Neural cell (in vitro differentiated cells): Measurements from ENCODE around the gene PDE4D. TPM values are rescaled to one million over a fixed set of nuclear protein-coding genes. Genes with fewer than 3 reads are reported as not detected.
A peak's percentile ranks its signal among the peaks of the same experiment; 100 is the strongest.

ENCODE experiments used
- H2AFZ ChIP-seq: fragments of 200-600, 300-800 bp; sonication (generic), shearing (Covaris generic); 2 replicates; pipeline ENCODE4 v1.6.0; 2014; ENCODE audit warnings: low read depth, mild to moderate bottlenecking, antibody characterized with exemption, low read length, moderate library complexity
- H3F3A ChIP-seq: fragments of 200-600 bp; shearing (Covaris generic); 2 replicates; pipeline ENCODE4 v1.6.1; 2016; ENCODE audit warnings: mild to moderate bottlenecking, moderate library complexity, mixed read lengths, antibody characterized with exemption, low read length; ENCODE audit not compliant: insufficient read depth, poor library complexity, severe bottlenecking
- H3K27ac ChIP-seq: fragments of 200-600, 300-800 bp; sonication (generic), shearing (Covaris generic); 2 replicates; pipeline ENCODE4 v1.5.1; 2014; ENCODE audit warnings: mild to moderate bottlenecking, low read length, moderate library complexity
- H3K27me3 ChIP-seq: fragments of 300-800, 200-600 bp; sonication (generic), shearing (Covaris generic); 2 replicates; pipeline ENCODE4 v1.6.0; 2014; ENCODE audit warnings: mild to moderate bottlenecking, low read depth, low read length, moderate library complexity; ENCODE audit not compliant: insufficient read depth
- H3K36me3 ChIP-seq: fragments of 300-800, 200-600 bp; sonication (generic), shearing (Covaris generic); 2 replicates; pipeline ENCODE4 v1.5.1; 2014; ENCODE audit warnings: mild to moderate bottlenecking, antibody characterized with exemption, low read length, moderate library complexity; ENCODE audit not compliant: insufficient read depth
- H3K4me2 ChIP-seq: fragments of 300-800, 200-600 bp; sonication (generic), shearing (Covaris generic); 2 replicates; pipeline ENCODE4 v1.6.0; 2014; ENCODE audit warnings: mild to moderate bottlenecking, low read length
- H3K4me3 ChIP-seq: fragments of 300-800, 200-600 bp; sonication (generic), shearing (Covaris generic); 2 replicates; pipeline ENCODE4 v1.5.1; 2014; ENCODE audit warnings: mild to moderate bottlenecking, low read length, moderate library complexity
- H3K79me2 ChIP-seq: fragments of 200-600 bp; shearing (Covaris generic); replicated peaks from 2 replicates; pipeline ENCODE4 v1.6.0; 2014; ENCODE audit warnings: mild to moderate bottlenecking, low read length, moderate library complexity; ENCODE audit not compliant: insufficient read depth
- H3K9ac ChIP-seq: fragments of 300-800, 200-600 bp; sonication (generic), shearing (Covaris generic); 2 replicates; pipeline ENCODE4 v1.6.1; 2016; ENCODE audit warnings: mild to moderate bottlenecking, low read length, mixed read lengths
- H3K9me2 ChIP-seq: fragments of 200-600 bp; shearing (Covaris generic); 2 replicates; pipeline ENCODE4 v1.6.1; 2016; ENCODE audit warnings: mild to moderate bottlenecking, low read length, mixed read lengths; ENCODE audit not compliant: insufficient read depth
- H3K9me3 ChIP-seq: fragments of 200-600, 300-800 bp; sonication (generic), shearing (Covaris generic); 2 replicates; pipeline ENCODE4 v1.6.1; 2016; ENCODE audit warnings: mild to moderate bottlenecking, mixed run types, low read length, moderate library complexity, mixed read lengths
- H4K20me1 ChIP-seq: fragments of 200-600 bp; shearing (Covaris generic); 2 replicates; pipeline ENCODE4 v1.6.1; 2016; ENCODE audit warnings: mild to moderate bottlenecking, mixed run types; ENCODE audit not compliant: insufficient read depth
- CTCF ChIP-seq: fragments of 450-650 bp; IDR thresholded peaks from 2 replicates; pipeline ENCODE4 v1.5.1; 2014; ENCODE audit warnings: antibody characterized with exemption, mild to moderate bottlenecking, moderate library complexity; ENCODE audit not compliant: poor library complexity, severe bottlenecking
- EP300 ChIP-seq: fragments of 450-650 bp; conservative IDR thresholded peaks from 2 replicates; pipeline ENCODE4 v1.6.1; 2014; ENCODE audit warnings: antibody characterized with exemption, mild to moderate bottlenecking, moderate library complexity; ENCODE audit not compliant: poor library complexity, severe bottlenecking
- EZH2 ChIP-seq: fragments of 200-600, 300-800 bp; shearing (Covaris generic), sonication (generic); IDR thresholded peaks from 2 replicates; pipeline ENCODE4 v1.6.1; 2014; ENCODE audit warnings: antibody characterized with exemption, low read length, borderline replicate concordance, mild to moderate bottlenecking; ENCODE audit not compliant: insufficient read depth, poor library complexity, severe bottlenecking
- MXI1 ChIP-seq: fragments of 450-650 bp; conservative IDR thresholded peaks from 2 replicates; pipeline ENCODE4 v1.6.1; 2014; ENCODE audit warnings: antibody characterized with exemption, mild to moderate bottlenecking; ENCODE audit not compliant: poor library complexity, severe bottlenecking
- POLR2AphosphoS5 ChIP-seq: IDR thresholded peaks from 2 replicates; pipeline ENCODE4 v1.6.1; 2012
- RAD21 ChIP-seq: fragments of 450-650 bp; conservative IDR thresholded peaks from 2 replicates; pipeline ENCODE4 v1.6.1; 2014; ENCODE audit warnings: antibody characterized with exemption, mild to moderate bottlenecking, moderate library complexity
- SMC3 ChIP-seq: fragments of 450-650 bp; conservative IDR thresholded peaks from 2 replicates; pipeline ENCODE4 v1.6.1; 2014; ENCODE audit warnings: antibody characterized with exemption, mild to moderate bottlenecking, moderate library complexity; ENCODE audit not compliant: poor library complexity
- TAF1 ChIP-seq: IDR thresholded peaks from 2 replicates; pipeline ENCODE4 v1.6.1; 2012; ENCODE audit warnings: low read depth
- polyA plus RNA-seq: library from polyadenylated mRNA; depleted of rRNA; stranded (reverse); fragments of >200 nt; gene quantifications from 2 replicates; pipeline ENCODE4 v1.2.3, GENCODE V29; 2014
- TF ChIP-seq, protein P1 (sequence below): IDR thresholded peaks from 2 replicates; pipeline ENCODE4 v1.6.1; 2012; ENCODE audit warnings: borderline replicate concordance

PDE4D gene
- polyA plus RNA-seq, 1 donor from 2014 or later: 42.8 TPM

DNA sequence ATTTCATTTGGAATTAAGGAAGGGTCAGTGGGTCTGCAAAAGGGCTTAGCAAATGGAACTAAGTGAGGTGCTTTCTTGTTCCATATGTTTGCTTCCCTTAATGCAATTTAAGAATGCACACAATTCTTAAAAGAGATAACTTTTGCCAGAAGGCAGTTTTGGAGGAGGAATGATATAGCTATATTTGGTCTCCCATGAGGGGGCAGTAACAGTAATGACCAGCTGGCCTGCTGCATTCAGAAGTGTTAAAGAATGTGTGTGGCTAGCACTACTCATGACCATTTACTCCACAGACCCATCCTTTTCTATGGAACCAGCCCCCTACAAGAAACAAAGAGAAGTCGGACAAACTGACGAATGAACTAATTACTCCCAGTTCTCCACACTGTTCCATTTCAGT is 671.8 kb downstream of the PDE4D start:
- Histone ChIP-seq H3K4me2 (no peak overlapping the region), H3K79me2 (no peaks in the 10 kb centered on the region), H4K20me1 (no peaks in the 10 kb centered on the region), H3K9ac (no peak overlapping the region), H3K4me3 (no peak overlapping the region), H3K36me3 (no peaks in the 10 kb centered on the region), H3K9me2 (no peaks in the 10 kb centered on the region), H3F3A (no peaks in the 10 kb centered on the region), H3K27me3 (no peaks in the 10 kb centered on the region), H2AFZ (no peak overlapping the region), H3K9me3 (peaks cover 4% of the 10 kb centered on the region), H3K27ac (no peak overlapping the region)
- TF ChIP-seq EZH2 (no peak), RAD21 (no peak), SMC3 (no peak), POLR2AphosphoS5 (no peak), MXI1 (no peak), EP300 (no peak), TAF1 (no peak), CTCF (no peak)
- TF ChIP-seq, protein P1, sequence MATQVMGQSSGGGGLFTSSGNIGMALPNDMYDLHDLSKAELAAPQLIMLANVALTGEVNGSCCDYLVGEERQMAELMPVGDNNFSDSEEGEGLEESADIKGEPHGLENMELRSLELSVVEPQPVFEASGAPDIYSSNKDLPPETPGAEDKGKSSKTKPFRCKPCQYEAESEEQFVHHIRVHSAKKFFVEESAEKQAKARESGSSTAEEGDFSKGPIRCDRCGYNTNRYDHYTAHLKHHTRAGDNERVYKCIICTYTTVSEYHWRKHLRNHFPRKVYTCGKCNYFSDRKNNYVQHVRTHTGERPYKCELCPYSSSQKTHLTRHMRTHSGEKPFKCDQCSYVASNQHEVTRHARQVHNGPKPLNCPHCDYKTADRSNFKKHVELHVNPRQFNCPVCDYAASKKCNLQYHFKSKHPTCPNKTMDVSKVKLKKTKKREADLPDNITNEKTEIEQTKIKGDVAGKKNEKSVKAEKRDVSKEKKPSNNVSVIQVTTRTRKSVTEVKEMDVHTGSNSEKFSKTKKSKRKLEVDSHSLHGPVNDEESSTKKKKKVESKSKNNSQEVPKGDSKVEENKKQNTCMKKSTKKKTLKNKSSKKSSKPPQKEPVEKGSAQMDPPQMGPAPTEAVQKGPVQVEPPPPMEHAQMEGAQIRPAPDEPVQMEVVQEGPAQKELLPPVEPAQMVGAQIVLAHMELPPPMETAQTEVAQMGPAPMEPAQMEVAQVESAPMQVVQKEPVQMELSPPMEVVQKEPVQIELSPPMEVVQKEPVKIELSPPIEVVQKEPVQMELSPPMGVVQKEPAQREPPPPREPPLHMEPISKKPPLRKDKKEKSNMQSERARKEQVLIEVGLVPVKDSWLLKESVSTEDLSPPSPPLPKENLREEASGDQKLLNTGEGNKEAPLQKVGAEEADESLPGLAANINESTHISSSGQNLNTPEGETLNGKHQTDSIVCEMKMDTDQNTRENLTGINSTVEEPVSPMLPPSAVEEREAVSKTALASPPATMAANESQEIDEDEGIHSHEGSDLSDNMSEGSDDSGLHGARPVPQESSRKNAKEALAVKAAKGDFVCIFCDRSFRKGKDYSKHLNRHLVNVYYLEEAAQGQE: no peak

- Histone ChIP-seq H2AFZ (no peak overlapping the region), H3K27ac (no peak overlapping the region), H3K27me3 (no peaks in the 10 kb centered on the region), H4K20me1 (no peaks in the 10 kb centered on the region), H3K4me3 (no peak overlapping the region), H3K4me2 (no peak overlapping the region), H3K9ac (no peak overlapping the region), H3K9me3 (no peaks in the 10 kb centered on the region), H3K79me2 (no peaks in the 10 kb centered on the region), H3K36me3 (no peaks in the 10 kb centered on the region), H3F3A (no peaks in the 10 kb centered on the region), H3K9me2 (no peaks in the 10 kb centered on the region)
- peak; percentile 62 for TF ChIP-seq CTCF
- TF ChIP-seq SMC3: peak; percentile 69
- TF ChIP-seq POLR2AphosphoS5: no peak
- no peak for TF ChIP-seq EP300
- peak; percentile 50 for TF ChIP-seq RAD21
- no peak for TF ChIP-seq EZH2
- TF ChIP-seq MXI1: no peak
Observed at GRCh38 chr5:59218424-59219045, 675.0 kb downstream of the PDE4D start.
